HEK293 (cell line): ENCODE results near the gene LPCAT1.

Experiments used
- CTCF ChIA-PET: fragments of 350-600 bp; formaldehyde crosslinking; extraction: SDS; loops from one replicate; lab custom pipeline; 2021; ENCODE audit warnings: antibody characterized with exemption; lab: Yijun Ruan, JAX
- POLR2A ChIA-PET: fragments of 300-600 bp; formaldehyde crosslinking; extraction: SDS; loops from one replicate; lab custom pipeline; 2020; ENCODE audit warnings: antibody characterized with exemption, inconsistent platforms; lab: Yijun Ruan, JAX
- H3K27ac ChIP-seq: fragments of 200-500 bp; sonication (Bioruptor generic); 2 replicates; pipeline ENCODE4 v1.5.1; 2014; ENCODE audit warnings: low read depth, low read length, control low read depth, inconsistent platforms; ENCODE audit errors: extremely low read depth
- H3K36me3 ChIP-seq, 2 experiments: fragments of 200-500 bp in 1 of 2; sonication (Bioruptor generic) in 1 of 2; 1 replicate in 1 of 2; 2 replicates in 1 of 2; pipeline ENCODE4 v1.5.1; 2014 to 2017; ENCODE audit warnings: inconsistent platforms in 2 of 2, low read length in 2 of 2; ENCODE audit not compliant: control insufficient read depth in 2 of 2, insufficient read depth in 1 of 2
- H3K4me1 ChIP-seq: fragments of 200-500 bp; sonication (Bioruptor generic); 2 replicates; pipeline ENCODE4 v1.5.1; 2014; ENCODE audit warnings: mild to moderate bottlenecking, low read length, inconsistent platforms; ENCODE audit not compliant: control insufficient read depth, insufficient read depth
- H3K4me3 ChIP-seq: 2 replicates; pipeline ENCODE4 v1.5.1; 2011; ENCODE audit warnings: low read depth, mild to moderate bottlenecking, control low read depth, low read length, moderate library complexity
- H3K9me3 ChIP-seq: fragments of 200-500 bp; sonication (Bioruptor generic); 2 replicates; pipeline ENCODE4 v1.5.1; 2014; ENCODE audit warnings: low read depth, low read length, inconsistent platforms; ENCODE audit not compliant: control insufficient read depth, insufficient read depth
- HOXA7 ChIP-seq: sonication (generic); formaldehyde crosslinking; IDR thresholded peaks from 2 replicates; pipeline ENCODE4 v1.8.1; 2022; ENCODE audit warnings: missing genetic modification reagents, borderline replicate concordance
- KLF1 ChIP-seq: fragments of 450-650 bp; formaldehyde crosslinking; IDR thresholded peaks from 2 replicates; pipeline ENCODE4 v1.5.1; 2016; ENCODE audit warnings: missing biosample characterization, missing genetic modification characterization
- SP7 ChIP-seq: fragments of 450-650 bp; formaldehyde crosslinking; IDR thresholded peaks from 2 replicates; pipeline ENCODE4 v1.5.1; 2016; ENCODE audit warnings: missing biosample characterization, missing genetic modification characterization
- YY2 ChIP-seq: fragments of 450-650 bp; formaldehyde crosslinking; IDR thresholded peaks from 2 replicates; pipeline ENCODE4 v1.5.1; 2016; ENCODE audit warnings: missing biosample characterization, missing genetic modification characterization
- ZFP69B ChIP-seq: fragments of 450-650 bp; formaldehyde crosslinking; IDR thresholded peaks from 2 replicates; pipeline ENCODE4 v1.5.1; 2016; ENCODE audit warnings: missing biosample characterization, missing genetic modification characterization
- ZNF16 ChIP-seq: fragments of 450-650 bp; formaldehyde crosslinking; IDR thresholded peaks from 2 replicates; pipeline ENCODE4 v1.5.1; 2016; ENCODE audit warnings: low read depth, missing biosample characterization, missing genetic modification characterization
- ZNF202 ChIP-seq: fragments of 450-650 bp; formaldehyde crosslinking; IDR thresholded peaks from 2 replicates; pipeline ENCODE4 v1.5.1; 2016; ENCODE audit warnings: missing biosample characterization, missing genetic modification characterization, borderline replicate concordance
- ZNF292 ChIP-seq: fragments of 450-650 bp; formaldehyde crosslinking; IDR thresholded peaks from 2 replicates; pipeline ENCODE4 v1.5.1; 2016; ENCODE audit warnings: low read depth, missing biosample characterization, missing genetic modification characterization, borderline replicate concordance
- ZNF366 ChIP-seq: fragments of 450-650 bp; formaldehyde crosslinking; conservative IDR thresholded peaks from 2 replicates; pipeline ENCODE4 v1.5.1; 2016; ENCODE audit warnings: missing biosample characterization, missing genetic modification characterization
- ZNF600 ChIP-seq: fragments of 450-650 bp; formaldehyde crosslinking; IDR thresholded peaks from 2 replicates; pipeline ENCODE4 v1.5.1; 2016; ENCODE audit warnings: missing biosample characterization, missing genetic modification characterization
- ZNF785 ChIP-seq: fragments of 450-650 bp; formaldehyde crosslinking; IDR thresholded peaks from 2 replicates; pipeline ENCODE4 v1.5.1; 2016; ENCODE audit warnings: missing biosample characterization, missing genetic modification characterization
- TF ChIP-seq, protein P1 (sequence below): fragments of 450-650 bp; formaldehyde crosslinking; optimal IDR thresholded peaks from 2 replicates; pipeline ENCODE3; 2016; ENCODE audit warnings: missing biosample characterization, mild to moderate bottlenecking, missing genetic modification characterization
- TF ChIP-seq, protein P2 (sequence below): fragments of 450-650 bp; formaldehyde crosslinking; IDR thresholded peaks from 2 replicates; pipeline ENCODE4 v1.5.1; 2016; ENCODE audit warnings: missing biosample characterization, missing genetic modification characterization
- TF ChIP-seq, protein P3 (sequence below): fragments of 450-650 bp; formaldehyde crosslinking; IDR thresholded peaks from 2 replicates; pipeline ENCODE4 v1.5.0; 2017; ENCODE audit warnings: missing biosample characterization, missing genetic modification characterization, borderline replicate concordance
- TF ChIP-seq, protein P4 (sequence below): sonication (generic); formaldehyde crosslinking; IDR thresholded peaks from 2 replicates; pipeline ENCODE4 v1.8.1; 2022; ENCODE audit warnings: mild to moderate bottlenecking, moderate library complexity, missing genetic modification reagents
- TF ChIP-seq, protein P5 (sequence below): fragments of 450-650 bp; formaldehyde crosslinking; IDR thresholded peaks from 2 replicates; pipeline ENCODE4 v1.5.1; 2017; ENCODE audit warnings: missing biosample characterization, missing genetic modification characterization

LPCAT1 gene

DNA sequence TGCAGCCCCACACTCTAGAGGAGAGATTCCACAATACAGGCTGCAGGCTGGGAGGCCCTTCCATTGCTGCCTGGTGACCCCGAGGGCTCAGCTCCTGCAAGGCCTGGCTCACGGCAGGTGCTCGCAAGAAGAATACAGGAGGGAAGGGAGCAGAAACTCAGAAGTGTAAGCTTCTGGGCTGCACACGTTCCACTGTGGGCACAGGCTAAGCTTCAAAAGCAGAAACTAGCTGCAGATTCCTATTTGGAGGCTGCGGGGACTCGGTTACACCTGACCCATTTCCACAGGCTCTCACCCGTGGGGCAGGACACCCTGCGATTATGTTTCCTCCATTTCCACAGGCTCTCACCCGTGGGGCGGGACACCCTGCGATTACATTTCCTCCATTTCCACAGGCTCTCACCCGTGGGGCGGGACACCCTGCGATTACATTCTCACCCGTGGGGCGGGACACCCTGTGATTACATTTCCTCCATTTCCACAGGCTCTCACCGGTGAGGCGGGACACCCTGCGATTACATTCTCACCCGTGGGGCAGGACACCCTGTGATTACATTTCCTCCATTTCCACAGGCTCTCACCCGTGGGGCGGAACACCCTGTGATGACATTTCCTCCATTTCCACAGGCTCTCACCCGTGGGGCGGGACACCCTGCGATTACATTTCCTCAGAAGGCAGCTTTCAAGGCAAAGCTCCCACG, 10.3 kb downstream of the LPCAT1 start:
- Histone ChIP-seq H3K4me1 (no peaks in the 10 kb centered on the region; the same call in 1 of the 2 replicates), H3K27ac (no peak overlapping the region), H3K9me3 (no peaks in the 10 kb centered on the region), H3K4me3 (no peak overlapping the region), H3K36me3 (peaks cover 8 to 82% of the 10 kb centered on the region in 2 experiments; a peak in 2 of 3 replicates)
- ChIA-PET POLR2A (interaction anchor here (0.6 kb wide), 1 partner anchor 106 kb away, joined by 3 read pairs; no protein-coding TSS in a partner anchor), CTCF (interaction anchor here (0.7 kb wide), 2 partner anchors 41 to 285 kb away, joined by 3 read pairs; no protein-coding TSS in a partner anchor)
- TF ChIP-seq SP7 (tag by site-specific recombination) (peak; percentile 93), ZNF16 (tag by site-specific recombination) (no peak), ZNF785 (tag by site-specific recombination) (no peak), ZNF366 (tag by site-specific recombination) (no peak), ZFP69B (tag by site-specific recombination) (no peak), ZNF292 (tag by site-specific recombination) (no peak), ZNF202 (no peak), KLF1 (tag by site-specific recombination) (0 out of 2 replicates have a peak, but pooled peaks have one; percentile 17), HOXA7 (CRISPR knock-in tag) (no peak)
- TF ChIP-seq, protein P1, sequence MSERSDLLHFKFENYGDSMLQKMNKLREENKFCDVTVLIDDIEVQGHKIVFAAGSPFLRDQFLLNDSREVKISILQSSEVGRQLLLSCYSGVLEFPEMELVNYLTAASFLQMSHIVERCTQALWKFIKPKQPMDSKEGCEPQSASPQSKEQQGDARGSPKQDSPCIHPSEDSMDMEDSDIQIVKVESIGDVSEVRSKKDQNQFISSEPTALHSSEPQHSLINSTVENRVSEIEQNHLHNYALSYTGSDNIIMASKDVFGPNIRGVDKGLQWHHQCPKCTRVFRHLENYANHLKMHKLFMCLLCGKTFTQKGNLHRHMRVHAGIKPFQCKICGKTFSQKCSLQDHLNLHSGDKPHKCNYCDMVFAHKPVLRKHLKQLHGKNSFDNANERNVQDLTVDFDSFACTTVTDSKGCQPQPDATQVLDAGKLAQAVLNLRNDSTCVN (tag by site-specific recombination), result no peak
- TF ChIP-seq, protein P2, sequence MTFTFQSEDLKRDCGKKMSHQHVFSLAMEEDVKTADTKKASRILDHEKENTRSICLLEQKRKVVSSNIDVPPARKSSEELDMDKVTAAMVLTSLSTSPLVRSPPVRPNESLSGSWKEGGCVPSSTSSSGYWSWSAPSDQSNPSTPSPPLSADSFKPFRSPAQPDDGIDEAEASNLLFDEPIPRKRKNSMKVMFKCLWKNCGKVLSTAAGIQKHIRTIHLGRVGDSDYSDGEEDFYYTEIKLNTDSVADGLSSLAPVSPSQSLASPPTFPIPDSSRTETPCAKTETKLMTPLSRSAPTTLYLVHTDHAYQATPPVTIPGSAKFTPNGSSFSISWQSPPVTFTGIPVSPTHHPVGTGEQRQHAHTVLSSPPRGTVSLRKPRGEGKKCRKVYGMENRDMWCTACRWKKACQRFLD (tag by site-specific recombination), result no peak
- TF ChIP-seq, protein P3, sequence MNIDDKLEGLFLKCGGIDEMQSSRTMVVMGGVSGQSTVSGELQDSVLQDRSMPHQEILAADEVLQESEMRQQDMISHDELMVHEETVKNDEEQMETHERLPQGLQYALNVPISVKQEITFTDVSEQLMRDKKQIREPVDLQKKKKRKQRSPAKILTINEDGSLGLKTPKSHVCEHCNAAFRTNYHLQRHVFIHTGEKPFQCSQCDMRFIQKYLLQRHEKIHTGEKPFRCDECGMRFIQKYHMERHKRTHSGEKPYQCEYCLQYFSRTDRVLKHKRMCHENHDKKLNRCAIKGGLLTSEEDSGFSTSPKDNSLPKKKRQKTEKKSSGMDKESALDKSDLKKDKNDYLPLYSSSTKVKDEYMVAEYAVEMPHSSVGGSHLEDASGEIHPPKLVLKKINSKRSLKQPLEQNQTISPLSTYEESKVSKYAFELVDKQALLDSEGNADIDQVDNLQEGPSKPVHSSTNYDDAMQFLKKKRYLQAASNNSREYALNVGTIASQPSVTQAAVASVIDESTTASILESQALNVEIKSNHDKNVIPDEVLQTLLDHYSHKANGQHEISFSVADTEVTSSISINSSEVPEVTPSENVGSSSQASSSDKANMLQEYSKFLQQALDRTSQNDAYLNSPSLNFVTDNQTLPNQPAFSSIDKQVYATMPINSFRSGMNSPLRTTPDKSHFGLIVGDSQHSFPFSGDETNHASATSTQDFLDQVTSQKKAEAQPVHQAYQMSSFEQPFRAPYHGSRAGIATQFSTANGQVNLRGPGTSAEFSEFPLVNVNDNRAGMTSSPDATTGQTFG (tag by site-specific recombination), result no peak
- TF ChIP-seq, protein P4, sequence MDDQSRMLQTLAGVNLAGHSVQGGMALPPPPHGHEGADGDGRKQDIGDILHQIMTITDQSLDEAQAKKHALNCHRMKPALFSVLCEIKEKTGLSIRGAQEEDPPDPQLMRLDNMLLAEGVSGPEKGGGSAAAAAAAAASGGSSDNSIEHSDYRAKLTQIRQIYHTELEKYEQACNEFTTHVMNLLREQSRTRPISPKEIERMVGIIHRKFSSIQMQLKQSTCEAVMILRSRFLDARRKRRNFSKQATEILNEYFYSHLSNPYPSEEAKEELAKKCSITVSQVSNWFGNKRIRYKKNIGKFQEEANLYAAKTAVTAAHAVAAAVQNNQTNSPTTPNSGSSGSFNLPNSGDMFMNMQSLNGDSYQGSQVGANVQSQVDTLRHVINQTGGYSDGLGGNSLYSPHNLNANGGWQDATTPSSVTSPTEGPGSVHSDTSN (CRISPR knock-in tag), result no peak
- TF ChIP-seq, protein P5, sequence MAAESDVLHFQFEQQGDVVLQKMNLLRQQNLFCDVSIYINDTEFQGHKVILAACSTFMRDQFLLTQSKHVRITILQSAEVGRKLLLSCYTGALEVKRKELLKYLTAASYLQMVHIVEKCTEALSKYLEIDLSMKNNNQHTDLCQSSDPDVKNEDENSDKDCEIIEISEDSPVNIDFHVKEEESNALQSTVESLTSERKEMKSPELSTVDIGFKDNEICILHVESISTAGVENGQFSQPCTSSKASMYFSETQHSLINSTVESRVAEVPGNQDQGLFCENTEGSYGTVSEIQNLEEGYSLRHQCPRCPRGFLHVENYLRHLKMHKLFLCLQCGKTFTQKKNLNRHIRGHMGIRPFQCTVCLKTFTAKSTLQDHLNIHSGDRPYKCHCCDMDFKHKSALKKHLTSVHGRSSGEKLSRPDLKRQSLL (tag by site-specific recombination), result no peak

DNA sequence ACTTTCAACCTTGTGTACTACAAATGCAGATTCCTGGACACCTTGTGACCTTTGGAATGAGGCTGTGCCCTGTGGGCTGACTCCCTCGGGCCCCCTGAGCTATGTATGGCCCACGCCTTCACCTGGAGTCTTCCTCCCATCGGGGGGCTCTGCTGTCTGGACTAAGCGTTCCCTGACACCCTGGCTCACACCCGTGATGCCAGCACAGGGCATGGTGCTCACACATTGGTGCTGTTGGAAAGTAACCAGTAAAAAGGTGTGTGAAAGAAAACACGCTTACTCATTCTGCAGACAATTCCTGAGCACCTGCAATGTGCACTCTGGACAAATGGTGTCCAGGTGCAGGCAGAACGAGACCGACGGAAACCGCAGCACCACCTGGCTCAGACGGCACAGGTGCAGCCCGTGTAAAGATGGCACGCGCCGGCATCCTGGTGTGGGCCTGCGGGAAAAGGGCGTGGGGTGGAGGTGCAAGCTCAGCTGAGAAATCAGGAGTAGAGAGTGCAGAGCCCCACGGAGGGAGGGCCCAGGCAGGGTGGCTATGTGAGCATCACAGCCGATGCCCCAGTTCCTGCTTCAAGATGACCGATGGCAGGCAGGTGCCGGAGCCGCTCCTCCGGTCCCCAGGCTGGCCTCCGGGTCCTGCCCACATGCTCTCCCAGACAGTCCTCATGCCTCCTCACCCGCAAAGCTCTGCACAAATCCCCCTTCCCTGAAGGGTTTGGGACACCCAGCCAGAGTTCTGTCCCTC, 11.0 kb downstream of the LPCAT1 start:
- Histone ChIP-seq H3K4me1 (no peaks in the 10 kb centered on the region; the same call in 1 of the 2 replicates), H3K9me3 (no peaks in the 10 kb centered on the region), H3K4me3 (no peak overlapping the region), H3K36me3 (peaks cover 4 to 80% of the 10 kb centered on the region in 2 experiments; a peak in 1 of 3 replicates), H3K27ac (no peak overlapping the region)
- ChIA-PET CTCF (interaction anchor here (0.6 to 1.5 kb wide), 3 partner anchors 8 to 494 kb away, joined by 3 to 4 read pairs (median 3); no protein-coding TSS in a partner anchor), POLR2A (interaction anchor here (0.7 kb wide), 1 partner anchor 8 kb away, joined by 3 read pairs; no protein-coding TSS in a partner anchor)
- no peak for TF ChIP-seq YY2 (tag by site-specific recombination)
- TF ChIP-seq ZNF600, result 0 out of 2 replicates have a peak, but pooled peaks have one; percentile 33
